ENCODE data around the gene TBCB.
"Not testable (repeated sequence)": the region's sequence is repeated elsewhere in the genome, so short reads cannot be mapped to it uniquely, and the experiment has no call there.

Gene TBCB

GRCh38 chr19:36115453-36116343, at the start of gene TBCB:
Gene TBCB, plus strand, starts transcription at chr19:36115468. Its CDS starts 93 bp downstream, at chr19:36115561.
- peak; percentile 88 to 91 for DNase-seq (ENCODE audit: low read depth in 2 of 2)

- DNase-seq (ENCODE audit: low read depth in 2 of 2): no peak
These were observed 47.6 kb upstream of the TBCB start for GRCh38 chr19:36067681-36068080.

- not testable (repeated sequence) for DNase-seq (ENCODE audit: low read depth in 2 of 2)
These were observed 46.3 kb upstream of the TBCB start for GRCh38 chr19:36068810-36069499.

GRCh38 chr19:36072081-36072480, 43.2 kb upstream of the TBCB start:
- no peak for DNase-seq (ENCODE audit: low read depth in 2 of 2)

GRCh38 chr19:36073121-36073876, 42.0 kb upstream of the TBCB start:
- DNase-seq (ENCODE audit: low read depth in 2 of 2): no peak

- no peak for DNase-seq (ENCODE audit: low read depth in 2 of 2)
These were observed 35.8 kb upstream of the TBCB start for GRCh38 chr19:36079389-36079945.

GRCh38 chr19:36081385-36081784, 33.9 kb upstream of the TBCB start:
- no peak for DNase-seq (ENCODE audit: low read depth in 2 of 2)

- no peak for DNase-seq (ENCODE audit: low read depth in 2 of 2)
These were observed 33.4 kb upstream of the TBCB start for GRCh38 chr19:36081894-36082293.

GRCh38 chr19:36082916-36083315, 32.4 kb upstream of the TBCB start:
- DNase-seq (ENCODE audit: low read depth in 2 of 2): no peak

GRCh38 chr19:36084231-36085009, 30.8 kb upstream of the TBCB start:
- no peak for DNase-seq (ENCODE audit: low read depth in 2 of 2)

- DNase-seq (ENCODE audit: low read depth in 2 of 2): no peak
These were observed 28.9 kb upstream of the TBCB start for GRCh38 chr19:36086326-36086725.

- no peak for DNase-seq (ENCODE audit: low read depth in 2 of 2)
These were observed 25.4 kb upstream of the TBCB start for GRCh38 chr19:36089847-36090246.

GRCh38 chr19:36090910-36091695, 24.2 kb upstream of the TBCB start:
- no peak for DNase-seq (ENCODE audit: low read depth in 2 of 2)

GRCh38 chr19:36092566-36092965, 22.7 kb upstream of the TBCB start:
- DNase-seq (ENCODE audit: low read depth in 2 of 2): no peak

- DNase-seq (ENCODE audit: low read depth in 2 of 2): peak; percentile 19 to 26
These were observed 22.1 kb upstream of the TBCB start for GRCh38 chr19:36093146-36093662.

- no peak for DNase-seq (ENCODE audit: low read depth in 2 of 2)
These were observed 21.6 kb upstream of the TBCB start for GRCh38 chr19:36093687-36094086.

GRCh38 chr19:36097036-36097435, 18.2 kb upstream of the TBCB start:
- no peak for DNase-seq (ENCODE audit: low read depth in 2 of 2)

GRCh38 chr19:36099166-36099785, 16.0 kb upstream of the TBCB start:
- no peak for DNase-seq (ENCODE audit: low read depth in 2 of 2)

GRCh38 chr19:36100476-36100875, 14.8 kb upstream of the TBCB start:
- no peak for DNase-seq (ENCODE audit: low read depth in 2 of 2)
